22Rv1 (cell line): ENCODE measurements around the gene MFAP5.
A peak's percentile ranks its signal among the peaks of the same experiment; 100 is the strongest.

Experiments
- H3K27ac ChIP-seq: fragments of 450-650 bp; 2 replicates; pipeline ENCODE4 v1.5.1; 2017
- CTCF ChIP-seq: fragments of 450-650 bp; IDR thresholded peaks from 2 replicates; pipeline ENCODE4 v1.5.1; 2017; ENCODE audit warnings: mild to moderate bottlenecking
- ZFX ChIP-seq: fragments of 450-650 bp; IDR thresholded peaks from 2 replicates; pipeline ENCODE4 v1.6.1; 2017; ENCODE audit warnings: antibody characterized with exemption, borderline replicate concordance

Gene MFAP5

GRCh38 chr12:8639936-8640335 is 22.7 kb downstream of the MFAP5 start:
- TF ChIP-seq ZFX (no peak), CTCF (no peak)
- H3K27ac ChIP-seq = peak overlapping the region; percentile 59

- no peak for TF ChIP-seq CTCF
- no peak for TF ChIP-seq ZFX
- peak overlapping the region; percentile 59 for H3K27ac ChIP-seq
These were observed 23.7 kb downstream of the MFAP5 start for GRCh38 chr12:8638951-8639350.

- no peak for TF ChIP-seq ZFX
- TF ChIP-seq CTCF = peak; percentile 5; the same call in 1 of the 2 replicates
These were observed 25.0 kb downstream of the MFAP5 start for GRCh38 chr12:8637666-8638065.

GRCh38 chr12:8637244-8637643 is 25.4 kb downstream of the MFAP5 start:
- H3K27ac ChIP-seq = peak overlapping the region; percentile 59
- TF ChIP-seq ZFX (no peak), CTCF (peak; percentile 11; the same call in 1 of the 2 replicates)

More at GRCh38 chr12:8637666-8638065, 25.0 kb downstream of the MFAP5 start:
- H3K27ac ChIP-seq = peak overlapping the region; percentile 59

GRCh38 chr12:8636581-8636980 is 26.0 kb downstream of the MFAP5 start:
- TF ChIP-seq ZFX (no peak), CTCF (no peak)

GRCh38 chr12:8636007-8636346 is 26.6 kb downstream of the MFAP5 start:
- H3K27ac ChIP-seq = peak overlapping the region; percentile 23; the same call in 1 of the 2 replicates

More at GRCh38 chr12:8636581-8636980, 26.0 kb downstream of the MFAP5 start:
- 0 out of 2 replicates have a peak overlapping the region, but pooled peaks have one; percentile 23 for H3K27ac ChIP-seq

GRCh38 chr12:8635342-8636006 is 27.2 kb downstream of the MFAP5 start:
- peak overlapping the region; percentile 23; the same call in 1 of the 2 replicates for H3K27ac ChIP-seq

- no peak overlapping the region for H3K27ac ChIP-seq
- TF ChIP-seq ZFX (no peak), CTCF (no peak)
These were observed 32.5 kb downstream of the MFAP5 start for GRCh38 chr12:8630131-8630530.
